Measurements from ENCODE around the gene TTC39C.
A peak's percentile ranks its signal among the peaks of the same experiment; 100 is the strongest.

The TTC39C gene

DNA sequence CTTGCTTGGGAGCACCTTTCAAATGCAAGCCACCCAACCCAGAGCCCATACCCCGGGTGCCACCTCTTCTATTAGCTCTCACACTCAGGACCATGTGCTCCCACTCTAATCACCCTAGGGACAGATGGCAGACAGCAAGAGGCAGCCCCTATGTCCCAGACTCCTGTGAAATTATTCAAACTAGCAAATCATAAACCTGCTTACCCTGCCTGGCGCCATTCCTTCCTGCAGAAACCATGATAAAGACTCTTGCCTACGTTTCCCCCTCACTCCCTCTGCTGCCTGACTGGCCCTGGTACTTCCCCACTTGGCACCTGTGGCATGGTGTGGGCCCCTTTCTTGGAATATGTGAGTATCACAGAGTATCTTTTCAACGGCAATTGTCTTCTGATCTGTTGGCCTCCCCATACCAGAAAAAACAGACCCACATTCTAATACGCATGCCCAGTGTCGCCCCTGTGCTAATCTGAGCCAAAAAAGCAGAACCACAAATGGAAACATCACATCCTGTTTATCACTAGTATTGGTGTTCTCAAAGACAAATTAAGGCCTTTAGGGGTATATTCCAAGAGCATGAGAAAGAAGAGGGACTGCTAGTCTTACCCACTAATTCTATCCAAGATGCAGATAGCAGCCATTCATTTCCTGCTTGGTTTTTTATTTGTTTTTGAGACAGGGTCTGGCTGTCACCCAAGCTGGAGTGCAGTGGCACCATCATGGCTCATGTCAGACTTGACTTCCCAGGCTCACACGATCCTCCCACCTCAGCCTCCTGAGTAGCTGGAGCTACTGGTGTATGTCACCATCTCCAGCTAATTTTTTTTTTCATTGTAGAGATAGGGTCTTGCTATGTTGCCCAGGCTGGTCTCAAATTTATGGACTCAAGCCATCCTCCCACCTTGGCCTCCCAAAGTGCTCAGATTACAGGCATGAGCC, 44.1 kb upstream of the TTC39C start:
- TF ChIP-seq, protein P1, sequence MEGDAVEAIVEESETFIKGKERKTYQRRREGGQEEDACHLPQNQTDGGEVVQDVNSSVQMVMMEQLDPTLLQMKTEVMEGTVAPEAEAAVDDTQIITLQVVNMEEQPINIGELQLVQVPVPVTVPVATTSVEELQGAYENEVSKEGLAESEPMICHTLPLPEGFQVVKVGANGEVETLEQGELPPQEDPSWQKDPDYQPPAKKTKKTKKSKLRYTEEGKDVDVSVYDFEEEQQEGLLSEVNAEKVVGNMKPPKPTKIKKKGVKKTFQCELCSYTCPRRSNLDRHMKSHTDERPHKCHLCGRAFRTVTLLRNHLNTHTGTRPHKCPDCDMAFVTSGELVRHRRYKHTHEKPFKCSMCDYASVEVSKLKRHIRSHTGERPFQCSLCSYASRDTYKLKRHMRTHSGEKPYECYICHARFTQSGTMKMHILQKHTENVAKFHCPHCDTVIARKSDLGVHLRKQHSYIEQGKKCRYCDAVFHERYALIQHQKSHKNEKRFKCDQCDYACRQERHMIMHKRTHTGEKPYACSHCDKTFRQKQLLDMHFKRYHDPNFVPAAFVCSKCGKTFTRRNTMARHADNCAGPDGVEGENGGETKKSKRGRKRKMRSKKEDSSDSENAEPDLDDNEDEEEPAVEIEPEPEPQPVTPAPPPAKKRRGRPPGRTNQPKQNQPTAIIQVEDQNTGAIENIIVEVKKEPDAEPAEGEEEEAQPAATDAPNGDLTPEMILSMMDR (IDR thresholded peaks at IDR 0.05; ENCODE audit: extremely low read depth, missing control alignments) = no peak
- DNase-seq (ENCODE audit: low spot score) = peak; percentile 21

DNA sequence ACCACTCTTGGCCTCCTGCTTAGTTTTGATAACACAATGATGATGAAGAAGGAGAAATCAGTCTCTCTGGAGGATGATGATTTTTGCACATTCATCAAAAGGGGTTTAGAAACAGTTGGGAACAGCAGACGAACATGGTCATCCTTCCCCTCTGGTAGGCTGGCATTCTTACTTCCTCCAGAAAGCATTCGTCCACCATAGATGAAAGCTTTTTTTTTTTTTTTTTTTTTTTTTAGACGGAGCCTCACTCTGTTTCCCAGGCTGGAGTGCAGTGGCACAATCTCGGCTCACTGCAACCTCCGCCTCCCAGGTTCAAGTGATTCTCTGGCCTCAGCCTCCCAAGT, 43.5 kb upstream of the TTC39C start:
- TF ChIP-seq, protein P1 (IDR thresholded peaks at IDR 0.05; ENCODE audit: extremely low read depth, missing control alignments) = no peak
- no peak for DNase-seq (ENCODE audit: low spot score)

DNA sequence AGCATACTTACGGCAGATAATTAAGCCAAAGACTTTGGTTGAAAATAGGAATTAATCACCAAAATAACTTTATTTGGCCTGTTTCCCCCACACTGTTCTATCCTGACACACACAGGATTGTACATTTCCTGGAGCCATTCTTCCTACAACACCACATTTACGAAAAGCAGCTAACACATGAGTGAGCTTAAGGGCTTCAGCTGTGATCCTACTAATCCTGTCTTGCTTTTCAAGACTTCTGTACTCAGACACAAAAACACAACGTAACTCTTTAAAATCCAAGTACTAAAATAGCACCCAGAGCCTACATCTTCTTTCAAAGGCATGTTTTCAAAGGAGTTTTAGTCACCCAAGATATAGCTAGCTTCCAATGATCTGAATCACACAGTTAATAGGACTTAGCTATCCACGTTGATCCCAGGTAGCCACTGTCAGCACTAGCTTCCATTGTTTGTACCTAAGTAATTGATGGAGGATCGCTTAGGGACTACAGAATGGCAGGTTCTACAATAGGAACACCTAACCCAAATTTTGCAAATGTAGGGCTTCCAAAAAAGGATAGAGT, 42.8 kb upstream of the TTC39C start:
- TF ChIP-seq, protein P1 (IDR thresholded peaks at IDR 0.05; ENCODE audit: extremely low read depth, missing control alignments) = no peak
- DNase-seq (ENCODE audit: low spot score) = no peak

DNA sequence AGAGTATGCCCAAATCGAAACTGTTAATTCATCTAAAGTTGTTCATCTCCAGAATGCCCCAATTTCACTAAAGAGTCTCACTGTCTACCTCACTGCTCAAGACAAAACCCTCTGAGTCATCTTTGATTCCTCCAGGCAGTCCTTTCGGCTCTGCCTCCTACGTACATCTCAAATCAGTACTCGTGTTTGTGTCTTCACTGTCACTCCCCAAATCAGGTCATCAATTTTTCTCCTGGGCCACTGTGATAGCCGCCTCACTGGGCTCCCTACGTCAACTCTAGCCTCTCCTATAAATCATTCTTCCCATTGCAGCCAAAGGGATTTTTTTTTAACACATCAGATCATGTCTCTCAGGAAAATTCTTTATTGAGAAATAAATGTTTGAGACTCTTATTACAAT, 42.1 kb upstream of the TTC39C start:
- TF ChIP-seq, protein P1 (IDR thresholded peaks at IDR 0.05; ENCODE audit: extremely low read depth, missing control alignments) = no peak
- peak; percentile 41 for DNase-seq (ENCODE audit: low spot score)

DNA sequence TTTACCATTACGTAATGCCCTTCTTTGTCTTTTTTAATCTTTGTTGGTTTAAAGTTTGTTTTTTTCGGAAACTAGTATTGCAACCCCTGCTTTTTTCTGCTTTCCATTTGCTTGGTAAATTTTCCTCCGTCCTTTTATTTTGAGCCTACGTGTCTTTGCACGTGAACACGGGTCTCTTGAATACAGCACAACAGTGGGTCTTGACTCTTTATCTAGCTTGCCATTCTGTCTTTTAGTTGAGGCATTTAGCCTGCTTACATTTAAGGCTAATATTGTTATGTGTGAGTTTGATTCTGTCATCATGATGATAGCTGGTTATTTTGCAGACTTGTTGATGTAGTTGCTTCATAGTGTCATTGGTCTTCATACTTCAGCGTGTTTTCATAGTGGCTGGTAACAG, 37.5 kb upstream of the TTC39C start:
- no peak for DNase-seq (ENCODE audit: low spot score)
- TF ChIP-seq, protein P1 (IDR thresholded peaks at IDR 0.05; ENCODE audit: extremely low read depth, missing control alignments) = no peak

DNA sequence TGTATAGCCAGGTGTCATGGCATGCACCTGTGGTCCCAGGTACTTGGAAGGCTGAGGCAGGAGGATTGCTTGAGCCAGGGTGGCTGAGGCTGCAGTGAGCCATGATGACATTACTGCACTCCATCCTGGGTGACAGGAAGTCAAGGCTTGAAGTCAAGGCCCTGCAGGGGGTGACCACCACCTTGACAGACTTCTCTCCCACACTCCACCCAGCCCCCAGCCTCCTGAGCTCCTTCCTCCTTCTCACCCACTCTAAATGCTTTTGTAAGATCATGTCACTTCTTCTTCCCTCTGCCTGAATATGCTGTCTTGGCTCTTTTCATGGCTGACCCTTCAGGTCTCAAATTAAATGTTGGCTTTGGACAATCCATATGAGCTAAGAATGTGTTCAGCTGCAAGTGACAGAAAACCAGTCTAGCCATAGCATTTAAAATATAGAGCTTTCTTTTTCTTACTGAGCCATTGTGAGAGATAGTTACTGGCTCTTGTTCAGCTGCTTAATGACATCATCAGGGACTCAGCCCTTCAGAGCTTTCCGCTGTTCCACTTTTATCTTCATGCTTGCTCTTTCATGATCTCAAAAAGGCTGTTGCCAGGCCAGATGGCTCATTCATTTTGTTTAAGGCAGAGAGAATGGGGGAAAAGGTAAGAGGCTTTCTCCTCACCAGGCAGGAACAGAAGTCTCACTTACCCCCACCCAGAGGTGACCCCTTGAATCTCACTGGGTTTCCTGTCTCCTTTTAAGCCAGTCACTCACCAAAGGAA, 36.7 kb upstream of the TTC39C start:
- no peak for DNase-seq (ENCODE audit: low spot score)

More for the DNA sequence above, 36.7 kb upstream of the TTC39C start:
- TF ChIP-seq, protein P1 (IDR thresholded peaks at IDR 0.05; ENCODE audit: extremely low read depth, missing control alignments) = no peak
